K562 (cell line): ENCODE measurements around the gene IDI2. TPM values are rescaled to one million over a fixed set of nuclear protein-coding genes. Genes with fewer than 3 reads are reported as not detected.

Source experiments
- BRCA1 ChIP-seq, 2 experiments: fragments of 450-650 bp in 1 of 2; sonication (generic) in 1 of 2; formaldehyde crosslinking in 1 of 2; IDR thresholded peaks; 2 replicates each; pipeline versions ENCODE4 v1.5.0 to v1.6.1; 2017 to 2020; ENCODE audit warnings: mild to moderate bottlenecking in 1 of 2, missing genetic modification reagents in 1 of 2
- CHCHD3 ChIP-seq: fragments of 250-450 bp; sonication (Bioruptor Pico); IDR thresholded peaks from 2 replicates; pipeline ENCODE4 v2.1.2; 2022; ENCODE audit warnings: mild to moderate bottlenecking
- FOXJ3 ChIP-seq: sonication (generic); formaldehyde crosslinking; IDR thresholded peaks from 2 replicates; pipeline ENCODE4 v1.4.0; 2020; ENCODE audit warnings: mild to moderate bottlenecking, missing genetic modification reagents
- HDAC1 ChIP-seq, 2 experiments: fragments of 450-650 bp; IDR thresholded peaks; 2 replicates each; pipeline ENCODE4 v1.6.1; 2016 to 2017; ENCODE audit warnings: inconsistent platforms in 1 of 2, mild to moderate bottlenecking in 1 of 2, moderate library complexity in 1 of 2
- MEIS2 ChIP-seq: fragments of 450-650 bp; IDR thresholded peaks from 2 replicates; pipeline ENCODE4 v1.6.1; 2014; ENCODE audit warnings: mild to moderate bottlenecking; ENCODE audit not compliant: partially characterized antibody
- POLR2A ChIP-seq: fragments of 450-650 bp; conservative IDR thresholded peaks from 2 replicates; pipeline ENCODE4 v1.6.1; 2016
- PRPF4 ChIP-seq: fragments of 200-400 bp; formaldehyde crosslinking; IDR thresholded peaks from one replicate; pipeline ENCODE4 v1.6.1; 2017; ENCODE audit warnings: low read length, low read depth, mild to moderate bottlenecking; ENCODE audit not compliant: insufficient read depth, poor library complexity, severe bottlenecking
- RBM25 ChIP-seq: fragments of 200-400 bp; formaldehyde crosslinking; IDR thresholded peaks from 2 replicates; pipeline ENCODE4 v1.6.1; 2018; ENCODE audit warnings: low read length, low read depth, moderate library complexity; ENCODE audit not compliant: severe bottlenecking
- RFX7 ChIP-seq: fragments of 250-450 bp; sonication (Bioruptor Pico); IDR thresholded peaks from 2 replicates; pipeline ENCODE4 v1.5.1; 2021; ENCODE audit warnings: mild to moderate bottlenecking
- SAP30 ChIP-seq: fragments of 200-600 bp; sonication (generic); IDR thresholded peaks from 2 replicates; pipeline ENCODE4 v1.6.1; 2012; ENCODE audit warnings: borderline replicate concordance, low read depth, mild to moderate bottlenecking, moderate library complexity, low read length, control low read depth, inconsistent platforms; ENCODE audit not compliant: insufficient read depth, poor library complexity, severe bottlenecking
- ZNF282 ChIP-seq: sonication (generic); formaldehyde crosslinking; IDR thresholded peaks from 2 replicates; pipeline ENCODE4 v1.8.1; 2023; ENCODE audit warnings: missing genetic modification reagents
- ZNF644 ChIP-seq: fragments of 200-800 bp; sonication (Bioruptor generic); IDR thresholded peaks from 2 replicates; pipeline ENCODE4 v1.6.1; 2016; ENCODE audit warnings: low read depth, missing genetic modification characterization, missing compliant biosample characterization
- polyA plus RNA-seq, 8 experiments: library from polyadenylated mRNA; depleted of rRNA in 4 of 8; stranded (reverse) in 5 of 8; unstranded in 3 of 8; fragments of >200 nt; fragmentation: Nextera tagmentation in 2 of 8; fragmentation: Illumina TruSeq in 1 of 8; extraction: Ambion mirVana in 2 of 8; extraction: Trizol in 1 of 8; gene quantifications; 2 replicates each; pipeline versions ENCODE4 v1.2.1 to v1.2.3, GENCODE V29; 2011 to 2014; ENCODE audit warnings: inconsistent platforms in 1 of 8, missing spikeins in 1 of 8
- total RNA-seq, 7 experiments: library from RNA; depleted of rRNA in 6 of 7; stranded (reverse); fragments of >200 nt in 6 of 7; fragmentation: Illumina TruSeq in 2 of 7; extraction: Trizol in 2 of 7; gene quantifications; 2 replicates each; pipeline versions ENCODE4 v1.2.1 to v1.2.3, GENCODE V29; 2011 to 2021; ENCODE audit warnings: low replicate concordance in 1 of 7
- TF ChIP-seq, protein P1 (sequence below): fragments of 450-650 bp; IDR thresholded peaks from 2 replicates; pipeline ENCODE4 v1.6.1; 2018; ENCODE audit not compliant: partially characterized antibody
- TF ChIP-seq, protein P2 (sequence below): fragments of 250-450 bp; sonication (Bioruptor Pico); IDR thresholded peaks from 2 replicates; pipeline ENCODE4 v1.6.1; 2021; ENCODE audit warnings: mild to moderate bottlenecking
- TF ChIP-seq, protein P3 (sequence below): fragments of 450-650 bp; formaldehyde crosslinking; IDR thresholded peaks from 2 replicates; pipeline ENCODE4 v1.4.0; 2020; ENCODE audit warnings: mild to moderate bottlenecking, mixed read lengths
- TF ChIP-seq, protein P4 (sequence below): fragments of 200-800 bp; sonication (Bioruptor generic); IDR thresholded peaks from 2 replicates; pipeline ENCODE4 v1.6.1; 2016; ENCODE audit warnings: missing genetic modification characterization, missing compliant biosample characterization

IDI2 gene
- total and polyA plus RNA-seq, 9 of the 15 experiments (the other 6 are each of a cell fraction or from before 2014, with no cell fraction given), result not detected

DNA sequence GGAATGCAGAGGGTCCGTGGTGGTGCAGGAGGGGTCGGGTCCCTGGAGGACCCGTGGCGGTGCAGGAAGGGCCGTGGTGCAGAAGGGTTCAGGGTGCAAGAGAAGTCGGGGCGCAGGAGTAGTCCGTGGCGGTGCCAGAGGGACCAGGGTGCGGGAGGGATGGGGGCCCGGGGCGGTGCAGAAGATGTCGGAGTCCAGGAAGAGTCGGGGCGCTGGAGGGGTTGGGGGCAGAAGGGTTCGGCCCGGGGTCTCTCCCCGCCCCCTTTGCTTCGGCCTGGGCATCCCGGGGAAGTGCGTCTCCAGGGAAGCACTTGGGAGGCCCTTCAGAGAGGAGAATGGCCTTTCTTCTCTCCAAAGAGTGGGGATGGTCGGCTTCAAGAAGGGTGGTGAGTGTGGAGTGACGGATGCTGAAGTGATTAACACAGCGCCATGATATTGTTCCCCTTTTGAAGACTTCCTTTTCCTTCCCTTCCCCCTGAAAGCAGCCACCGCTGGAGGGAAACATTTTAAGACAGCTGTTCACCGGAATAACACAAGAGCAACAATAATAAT, 31.5 kb upstream of the IDI2 start (continued):
- TF ChIP-seq, protein P1, sequence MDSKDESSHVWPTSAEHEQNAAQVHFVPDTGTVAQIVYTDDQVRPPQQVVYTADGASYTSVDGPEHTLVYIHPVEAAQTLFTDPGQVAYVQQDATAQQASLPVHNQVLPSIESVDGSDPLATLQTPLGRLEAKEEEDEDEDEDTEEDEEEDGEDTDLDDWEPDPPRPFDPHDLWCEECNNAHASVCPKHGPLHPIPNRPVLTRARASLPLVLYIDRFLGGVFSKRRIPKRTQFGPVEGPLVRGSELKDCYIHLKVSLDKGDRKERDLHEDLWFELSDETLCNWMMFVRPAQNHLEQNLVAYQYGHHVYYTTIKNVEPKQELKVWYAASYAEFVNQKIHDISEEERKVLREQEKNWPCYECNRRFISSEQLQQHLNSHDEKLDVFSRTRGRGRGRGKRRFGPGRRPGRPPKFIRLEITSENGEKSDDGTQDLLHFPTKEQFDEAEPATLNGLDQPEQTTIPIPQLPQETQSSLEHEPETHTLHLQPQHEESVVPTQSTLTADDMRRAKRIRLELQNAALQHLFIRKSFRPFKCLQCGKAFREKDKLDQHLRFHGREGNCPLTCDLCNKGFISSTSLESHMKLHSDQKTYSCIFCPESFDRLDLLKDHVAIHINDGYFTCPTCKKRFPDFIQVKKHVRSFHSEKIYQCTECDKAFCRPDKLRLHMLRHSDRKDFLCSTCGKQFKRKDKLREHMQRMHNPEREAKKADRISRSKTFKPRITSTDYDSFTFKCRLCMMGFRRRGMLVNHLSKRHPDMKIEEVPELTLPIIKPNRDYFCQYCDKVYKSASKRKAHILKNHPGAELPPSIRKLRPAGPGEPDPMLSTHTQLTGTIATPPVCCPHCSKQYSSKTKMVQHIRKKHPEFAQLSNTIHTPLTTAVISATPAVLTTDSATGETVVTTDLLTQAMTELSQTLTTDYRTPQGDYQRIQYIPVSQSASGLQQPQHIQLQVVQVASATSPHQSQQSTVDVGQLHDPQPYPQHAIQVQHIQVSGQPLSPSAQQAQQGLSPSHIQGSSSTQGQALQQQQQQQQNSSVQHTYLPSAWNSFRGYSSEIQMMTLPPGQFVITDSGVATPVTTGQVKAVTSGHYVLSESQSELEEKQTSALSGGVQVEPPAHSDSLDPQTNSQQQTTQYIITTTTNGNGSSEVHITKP, result no peak
- 0 out of 2 replicates have a peak, but pooled peaks have one; percentile 17 for TF ChIP-seq ZNF282 (CRISPR knock-in tag)
- no peak for TF ChIP-seq FOXJ3
- TF ChIP-seq, protein P2, sequence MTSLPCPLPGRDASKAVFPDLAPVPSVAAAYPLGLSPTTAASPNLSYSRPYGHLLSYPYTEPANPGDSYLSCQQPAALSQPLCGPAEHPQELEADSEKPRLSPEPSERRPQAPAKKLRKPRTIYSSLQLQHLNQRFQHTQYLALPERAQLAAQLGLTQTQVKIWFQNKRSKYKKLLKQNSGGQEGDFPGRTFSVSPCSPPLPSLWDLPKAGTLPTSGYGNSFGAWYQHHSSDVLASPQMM (CRISPR knock-in tag), result no peak
- peak; percentile 12 for TF ChIP-seq PRPF4
- peak; percentile 57 for TF ChIP-seq MEIS2
- 0 out of 4 replicates have a peak, but pooled peaks of 1 of the 2 experiments have one; percentile 4 for TF ChIP-seq HDAC1 (IDR thresholded peaks at IDR 0.05)
- TF ChIP-seq RBM25, result no peak
- TF ChIP-seq POLR2A, result no peak
- no peak for TF ChIP-seq RFX7 (CRISPR knock-in tag)
- TF ChIP-seq, protein P3, sequence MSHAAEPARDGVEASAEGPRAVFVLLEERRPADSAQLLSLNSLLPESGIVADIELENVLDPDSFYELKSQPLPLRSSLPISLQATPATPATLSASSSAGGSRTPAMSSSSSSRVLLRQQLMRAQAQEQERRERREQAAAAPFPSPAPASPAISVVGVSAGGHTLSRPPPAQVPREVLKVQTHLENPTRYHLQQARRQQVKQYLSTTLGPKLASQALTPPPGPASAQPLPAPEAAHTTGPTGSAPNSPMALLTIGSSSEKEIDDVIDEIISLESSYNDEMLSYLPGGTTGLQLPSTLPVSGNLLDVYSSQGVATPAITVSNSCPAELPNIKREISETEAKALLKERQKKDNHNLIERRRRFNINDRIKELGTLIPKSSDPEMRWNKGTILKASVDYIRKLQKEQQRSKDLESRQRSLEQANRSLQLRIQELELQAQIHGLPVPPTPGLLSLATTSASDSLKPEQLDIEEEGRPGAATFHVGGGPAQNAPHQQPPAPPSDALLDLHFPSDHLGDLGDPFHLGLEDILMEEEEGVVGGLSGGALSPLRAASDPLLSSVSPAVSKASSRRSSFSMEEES, result no peak
- no peak for TF ChIP-seq CHCHD3 (CRISPR knock-in tag)
- no peak for TF ChIP-seq ZNF644 (tag)
- no peak for TF ChIP-seq BRCA1 (IDR thresholded peaks at IDR 0.05)
- TF ChIP-seq BRCA1 (CRISPR knock-in tag; IDR thresholded peaks at IDR 0.05), result no peak
- peak; percentile 8 for TF ChIP-seq SAP30
- TF ChIP-seq, protein P4, sequence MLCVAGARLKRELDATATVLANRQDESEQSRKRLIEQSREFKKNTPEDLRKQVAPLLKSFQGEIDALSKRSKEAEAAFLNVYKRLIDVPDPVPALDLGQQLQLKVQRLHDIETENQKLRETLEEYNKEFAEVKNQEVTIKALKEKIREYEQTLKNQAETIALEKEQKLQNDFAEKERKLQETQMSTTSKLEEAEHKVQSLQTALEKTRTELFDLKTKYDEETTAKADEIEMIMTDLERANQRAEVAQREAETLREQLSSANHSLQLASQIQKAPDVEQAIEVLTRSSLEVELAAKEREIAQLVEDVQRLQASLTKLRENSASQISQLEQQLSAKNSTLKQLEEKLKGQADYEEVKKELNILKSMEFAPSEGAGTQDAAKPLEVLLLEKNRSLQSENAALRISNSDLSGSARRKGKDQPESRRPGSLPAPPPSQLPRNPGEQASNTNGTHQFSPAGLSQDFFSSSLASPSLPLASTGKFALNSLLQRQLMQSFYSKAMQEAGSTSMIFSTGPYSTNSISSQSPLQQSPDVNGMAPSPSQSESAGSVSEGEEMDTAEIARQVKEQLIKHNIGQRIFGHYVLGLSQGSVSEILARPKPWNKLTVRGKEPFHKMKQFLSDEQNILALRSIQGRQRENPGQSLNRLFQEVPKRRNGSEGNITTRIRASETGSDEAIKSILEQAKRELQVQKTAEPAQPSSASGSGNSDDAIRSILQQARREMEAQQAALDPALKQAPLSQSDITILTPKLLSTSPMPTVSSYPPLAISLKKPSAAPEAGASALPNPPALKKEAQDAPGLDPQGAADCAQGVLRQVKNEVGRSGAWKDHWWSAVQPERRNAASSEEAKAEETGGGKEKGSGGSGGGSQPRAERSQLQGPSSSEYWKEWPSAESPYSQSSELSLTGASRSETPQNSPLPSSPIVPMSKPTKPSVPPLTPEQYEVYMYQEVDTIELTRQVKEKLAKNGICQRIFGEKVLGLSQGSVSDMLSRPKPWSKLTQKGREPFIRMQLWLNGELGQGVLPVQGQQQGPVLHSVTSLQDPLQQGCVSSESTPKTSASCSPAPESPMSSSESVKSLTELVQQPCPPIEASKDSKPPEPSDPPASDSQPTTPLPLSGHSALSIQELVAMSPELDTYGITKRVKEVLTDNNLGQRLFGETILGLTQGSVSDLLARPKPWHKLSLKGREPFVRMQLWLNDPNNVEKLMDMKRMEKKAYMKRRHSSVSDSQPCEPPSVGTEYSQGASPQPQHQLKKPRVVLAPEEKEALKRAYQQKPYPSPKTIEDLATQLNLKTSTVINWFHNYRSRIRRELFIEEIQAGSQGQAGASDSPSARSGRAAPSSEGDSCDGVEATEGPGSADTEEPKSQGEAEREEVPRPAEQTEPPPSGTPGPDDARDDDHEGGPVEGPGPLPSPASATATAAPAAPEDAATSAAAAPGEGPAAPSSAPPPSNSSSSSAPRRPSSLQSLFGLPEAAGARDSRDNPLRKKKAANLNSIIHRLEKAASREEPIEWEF (CRISPR knock-in tag), result no peak
